Measurements from ENCODE around the gene SMARCD1.

DNA sequence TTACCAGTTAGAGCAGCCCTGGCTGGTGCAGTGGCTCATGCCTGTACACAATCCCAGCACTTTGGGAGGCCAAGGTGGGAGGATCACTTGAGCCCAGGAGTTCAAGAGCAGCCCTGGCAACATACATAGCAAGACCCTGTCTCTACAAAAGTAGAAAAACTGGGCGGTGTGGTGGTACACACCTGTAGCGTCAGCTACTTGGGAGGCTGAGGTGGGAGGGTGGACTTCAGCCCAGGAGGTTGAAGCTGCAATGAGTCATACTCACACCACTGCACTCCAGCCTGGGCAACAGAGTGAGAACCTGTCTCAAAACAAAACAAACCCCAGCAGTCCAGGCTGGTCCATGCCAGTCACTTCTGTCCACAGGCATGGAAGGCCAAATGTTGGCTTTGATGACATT, 34.2 kb downstream of the SMARCD1 start:
- TF ChIP-seq, protein P1, sequence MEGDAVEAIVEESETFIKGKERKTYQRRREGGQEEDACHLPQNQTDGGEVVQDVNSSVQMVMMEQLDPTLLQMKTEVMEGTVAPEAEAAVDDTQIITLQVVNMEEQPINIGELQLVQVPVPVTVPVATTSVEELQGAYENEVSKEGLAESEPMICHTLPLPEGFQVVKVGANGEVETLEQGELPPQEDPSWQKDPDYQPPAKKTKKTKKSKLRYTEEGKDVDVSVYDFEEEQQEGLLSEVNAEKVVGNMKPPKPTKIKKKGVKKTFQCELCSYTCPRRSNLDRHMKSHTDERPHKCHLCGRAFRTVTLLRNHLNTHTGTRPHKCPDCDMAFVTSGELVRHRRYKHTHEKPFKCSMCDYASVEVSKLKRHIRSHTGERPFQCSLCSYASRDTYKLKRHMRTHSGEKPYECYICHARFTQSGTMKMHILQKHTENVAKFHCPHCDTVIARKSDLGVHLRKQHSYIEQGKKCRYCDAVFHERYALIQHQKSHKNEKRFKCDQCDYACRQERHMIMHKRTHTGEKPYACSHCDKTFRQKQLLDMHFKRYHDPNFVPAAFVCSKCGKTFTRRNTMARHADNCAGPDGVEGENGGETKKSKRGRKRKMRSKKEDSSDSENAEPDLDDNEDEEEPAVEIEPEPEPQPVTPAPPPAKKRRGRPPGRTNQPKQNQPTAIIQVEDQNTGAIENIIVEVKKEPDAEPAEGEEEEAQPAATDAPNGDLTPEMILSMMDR (IDR thresholded peaks at IDR 0.05) = no peak
- no peak for TF ChIP-seq POLR2A (IDR thresholded peaks at IDR 0.05)
